Ecto neural progenitor cell (in vitro differentiated cells): Measurements from ENCODE around the gene PDLIM4.

ENCODE experiments used
- DNase-seq: peaks from one replicate; pipeline ENCODE4 v3.0.0-alpha.2; 2018; ENCODE audit warnings: low spot score

PDLIM4 gene

DNA sequence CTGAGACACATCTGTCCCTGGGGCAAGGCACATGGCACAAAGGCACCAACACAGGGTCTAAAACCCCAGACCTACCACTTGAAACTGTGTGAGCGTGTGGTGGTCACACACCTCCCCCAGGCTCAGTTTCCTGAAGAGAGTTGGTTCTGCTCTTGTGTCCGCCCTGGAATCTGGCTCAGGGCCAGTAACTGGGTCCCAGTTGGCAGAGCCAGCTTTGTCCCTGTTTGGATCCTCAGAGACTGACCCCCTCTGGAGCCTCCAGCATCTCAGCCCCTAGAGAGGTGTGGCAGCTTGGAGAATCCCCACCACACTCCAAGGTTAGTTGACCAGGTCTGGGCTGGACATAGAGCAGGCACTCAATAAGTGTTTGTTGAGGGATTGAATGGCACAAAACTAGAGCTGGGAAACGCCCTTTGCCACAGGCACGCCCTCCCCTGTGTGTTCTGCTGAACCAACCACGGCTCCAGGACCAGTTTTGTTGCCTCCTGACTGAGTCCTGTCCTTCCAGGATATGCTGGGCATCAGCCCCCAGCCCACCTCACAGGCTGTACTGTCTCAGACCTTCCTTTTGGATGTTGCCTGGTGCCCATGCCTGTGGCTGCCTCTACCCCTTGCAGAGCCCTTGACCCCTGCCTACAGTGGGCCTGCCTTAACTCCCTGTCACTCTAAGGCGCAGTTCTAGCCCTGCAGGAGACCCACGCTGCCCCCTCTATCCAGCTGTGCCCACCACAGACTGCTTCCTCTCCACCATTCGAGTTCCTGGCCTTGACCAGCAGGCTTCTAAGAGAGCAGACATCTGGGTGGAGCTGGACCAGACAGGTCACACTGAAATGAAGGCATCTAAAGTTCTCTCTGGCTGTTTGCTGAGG is 3.8 kb upstream of the PDLIM4 start:
- DNase-seq = no peak

DNA sequence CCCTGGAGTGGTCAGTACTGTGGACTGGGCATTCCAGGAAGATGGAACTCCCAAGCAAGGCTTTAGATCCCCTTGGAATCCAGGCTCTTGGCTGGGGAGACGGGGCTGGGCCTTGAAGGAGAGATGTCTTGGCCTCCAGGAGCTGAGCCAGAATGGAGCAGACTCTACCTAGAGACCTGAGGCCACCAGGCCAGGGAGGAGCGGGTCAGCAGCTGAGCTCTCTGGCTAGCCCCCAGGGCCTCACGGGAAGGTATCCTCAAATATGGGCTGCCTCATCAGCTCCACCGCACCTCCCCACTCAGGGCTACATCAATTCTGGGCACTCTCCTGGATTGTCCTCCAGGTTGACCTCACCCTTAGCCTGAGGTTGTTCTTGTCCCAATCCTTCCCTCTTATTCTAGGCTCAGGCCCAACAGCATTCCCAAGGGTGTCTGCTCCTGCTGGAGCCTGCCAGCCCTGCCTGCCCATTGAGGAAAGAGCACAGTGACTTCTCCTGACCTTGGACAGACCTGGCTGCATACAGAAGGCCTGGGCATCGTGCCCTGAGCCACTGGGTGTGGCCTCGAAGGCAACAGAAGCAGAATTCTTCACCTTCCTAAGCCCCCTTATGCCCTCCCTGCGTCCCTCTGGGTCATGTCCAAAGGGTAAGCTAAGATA is 3.0 kb upstream of the PDLIM4 start:
- peak; percentile 39 for DNase-seq

DNA sequence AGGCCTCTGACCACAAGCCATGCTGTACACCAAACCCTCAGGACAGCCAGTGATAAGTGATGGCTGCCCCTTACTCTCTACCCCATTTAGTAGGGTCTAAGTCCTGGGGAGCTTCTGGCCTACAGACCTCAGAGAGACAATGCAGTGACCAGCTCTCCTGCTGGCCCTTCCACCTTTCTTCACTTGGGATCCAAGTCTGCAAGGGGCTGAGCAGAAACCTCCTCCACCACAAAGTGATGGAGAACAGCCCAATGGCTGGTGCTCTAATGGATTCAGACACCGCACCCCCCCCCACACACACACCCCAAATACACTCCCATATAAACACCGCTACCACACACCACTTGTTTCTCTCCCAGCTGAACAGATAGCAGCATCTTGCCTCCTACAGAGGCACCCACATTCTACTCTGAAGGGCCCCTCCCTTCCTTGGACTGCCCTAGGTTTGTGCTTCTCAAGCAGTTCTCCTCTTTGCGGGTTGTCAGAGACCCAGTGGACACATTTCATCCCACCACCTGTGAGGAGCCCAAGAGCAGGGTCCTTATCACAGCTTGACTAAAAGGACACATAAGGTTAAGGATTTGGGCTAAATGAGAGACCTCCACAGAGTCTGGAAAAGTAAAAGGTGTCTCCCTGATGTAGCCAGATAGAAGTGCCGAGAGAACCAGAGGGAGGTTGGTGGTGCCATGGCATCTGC is 1.3 kb upstream of the PDLIM4 start:
- DNase-seq = peak; percentile 14

DNA sequence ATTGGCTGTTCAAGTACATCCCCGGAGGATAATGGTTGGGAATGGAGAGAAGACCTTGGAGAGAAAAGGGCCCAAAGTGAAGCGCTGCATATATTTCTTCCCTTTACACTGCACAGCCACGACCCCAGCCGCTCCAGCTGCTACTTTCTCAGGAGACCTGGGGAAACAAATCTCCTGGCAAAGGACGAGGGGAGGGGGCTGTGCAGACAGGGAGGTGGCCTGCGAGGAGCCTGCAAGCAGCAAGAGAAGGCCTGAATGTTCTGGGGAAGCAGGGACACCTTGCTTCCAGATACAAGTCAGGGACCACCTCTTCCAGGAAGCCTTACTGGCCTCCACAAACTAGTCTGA is 739 bp upstream of the PDLIM4 start:
- DNase-seq = no peak

DNA sequence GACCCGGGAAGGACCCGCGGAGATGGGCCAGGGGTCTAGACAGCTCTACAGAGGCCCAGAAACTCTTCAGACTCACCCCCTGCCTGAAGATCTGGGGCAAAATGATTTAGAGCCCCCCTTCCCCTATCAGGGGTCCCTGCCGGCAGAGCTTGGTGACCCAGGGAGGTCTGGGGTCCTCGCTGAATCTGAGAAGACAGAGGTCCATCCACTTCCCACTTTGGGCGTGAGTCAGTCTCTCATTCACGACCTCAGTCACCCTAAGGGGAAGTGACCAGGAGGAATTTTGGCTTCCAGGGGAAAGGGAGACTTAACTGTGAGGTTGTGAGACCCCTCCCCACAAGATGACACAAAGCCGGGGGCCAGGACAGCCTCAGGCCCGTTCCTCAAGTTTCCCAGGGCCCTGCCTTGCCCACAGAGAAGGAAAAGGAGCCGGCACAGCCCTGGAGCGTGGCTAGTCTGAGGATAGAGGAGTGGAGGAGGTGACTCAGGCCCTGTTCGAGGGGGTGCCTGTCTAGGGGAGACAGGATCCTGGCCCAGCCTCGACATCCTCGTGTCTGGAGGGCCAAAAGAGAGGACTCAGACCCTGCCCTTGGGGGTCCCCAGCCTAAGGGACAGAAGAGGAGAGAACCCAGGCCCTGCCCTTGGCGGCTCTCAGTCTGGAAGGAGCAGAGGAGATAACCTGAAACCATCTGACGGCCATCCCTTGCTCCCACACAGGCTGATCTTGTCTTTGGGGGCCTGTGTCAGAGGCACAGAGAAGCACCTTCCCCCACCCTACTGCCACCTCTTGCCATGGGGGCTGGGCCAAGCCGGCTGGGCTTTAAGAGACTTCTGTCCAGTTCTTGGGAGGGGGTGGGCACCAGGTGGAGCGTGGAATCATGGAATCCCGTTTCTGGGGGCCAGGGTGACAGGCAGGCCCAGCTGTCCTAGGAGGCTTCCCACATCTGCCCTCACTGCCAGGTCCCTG is 889 bp downstream of the PDLIM4 start:
- DNase-seq = peak; percentile 56

DNA sequence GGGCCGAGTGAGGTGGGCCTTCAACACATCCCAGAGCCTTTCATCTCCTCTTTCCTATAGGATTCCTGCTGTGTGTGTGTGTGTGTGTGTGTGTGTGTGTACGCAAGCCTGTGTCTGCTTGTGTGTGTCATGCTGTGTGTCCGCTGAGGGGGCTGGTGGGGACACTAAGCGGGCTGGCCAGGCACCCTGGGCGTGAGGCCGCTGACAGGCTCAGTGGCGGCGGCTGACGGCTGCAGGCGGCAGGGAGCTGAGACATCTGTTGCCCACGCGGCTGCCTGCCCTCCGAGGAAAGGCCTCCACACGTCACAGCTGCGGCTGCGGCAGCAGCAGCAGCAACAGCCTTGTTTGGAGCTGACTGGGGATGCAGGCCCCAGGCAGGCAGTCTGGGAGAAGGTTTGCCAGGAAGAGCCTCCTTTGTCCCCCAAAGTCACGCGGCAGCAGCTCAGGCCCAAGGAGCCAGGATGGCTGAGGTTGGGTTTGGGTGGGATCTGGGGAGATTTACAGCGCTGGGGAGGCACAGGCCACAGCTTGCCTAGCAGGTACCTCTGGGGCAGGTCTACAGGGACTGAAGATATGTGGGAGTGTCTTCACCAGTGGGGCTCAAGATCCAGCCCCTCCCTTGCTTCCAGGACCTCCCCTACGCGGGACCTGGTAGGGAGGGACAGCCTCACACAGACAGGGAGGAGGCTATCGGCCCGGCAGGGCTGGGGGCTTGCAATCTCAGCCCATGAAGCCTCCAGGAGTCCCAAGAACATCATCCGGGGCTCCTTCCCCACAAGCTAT is 1.8 kb downstream of the PDLIM4 start:
- DNase-seq = peak; percentile 70

DNA sequence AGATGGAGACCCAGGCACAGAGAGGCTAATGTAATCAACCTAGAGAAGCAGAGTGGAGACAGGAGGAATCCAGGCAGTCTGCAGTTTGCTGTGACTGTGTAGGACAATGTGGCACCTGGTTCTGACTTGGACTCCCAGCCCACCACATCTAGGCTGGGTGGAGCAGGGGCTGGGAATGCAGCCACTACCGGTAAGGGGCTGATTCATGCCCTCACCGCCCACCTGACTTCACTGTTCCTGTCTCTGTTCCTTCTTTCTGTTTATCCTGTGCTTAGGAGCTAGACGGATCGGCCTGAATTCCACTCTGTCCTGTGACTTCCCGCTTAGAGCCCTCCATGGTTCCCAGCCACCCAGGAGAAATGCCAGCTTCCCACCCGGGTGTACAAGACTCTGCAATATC is 2.6 kb downstream of the PDLIM4 start:
- DNase-seq = peak; percentile 29

DNA sequence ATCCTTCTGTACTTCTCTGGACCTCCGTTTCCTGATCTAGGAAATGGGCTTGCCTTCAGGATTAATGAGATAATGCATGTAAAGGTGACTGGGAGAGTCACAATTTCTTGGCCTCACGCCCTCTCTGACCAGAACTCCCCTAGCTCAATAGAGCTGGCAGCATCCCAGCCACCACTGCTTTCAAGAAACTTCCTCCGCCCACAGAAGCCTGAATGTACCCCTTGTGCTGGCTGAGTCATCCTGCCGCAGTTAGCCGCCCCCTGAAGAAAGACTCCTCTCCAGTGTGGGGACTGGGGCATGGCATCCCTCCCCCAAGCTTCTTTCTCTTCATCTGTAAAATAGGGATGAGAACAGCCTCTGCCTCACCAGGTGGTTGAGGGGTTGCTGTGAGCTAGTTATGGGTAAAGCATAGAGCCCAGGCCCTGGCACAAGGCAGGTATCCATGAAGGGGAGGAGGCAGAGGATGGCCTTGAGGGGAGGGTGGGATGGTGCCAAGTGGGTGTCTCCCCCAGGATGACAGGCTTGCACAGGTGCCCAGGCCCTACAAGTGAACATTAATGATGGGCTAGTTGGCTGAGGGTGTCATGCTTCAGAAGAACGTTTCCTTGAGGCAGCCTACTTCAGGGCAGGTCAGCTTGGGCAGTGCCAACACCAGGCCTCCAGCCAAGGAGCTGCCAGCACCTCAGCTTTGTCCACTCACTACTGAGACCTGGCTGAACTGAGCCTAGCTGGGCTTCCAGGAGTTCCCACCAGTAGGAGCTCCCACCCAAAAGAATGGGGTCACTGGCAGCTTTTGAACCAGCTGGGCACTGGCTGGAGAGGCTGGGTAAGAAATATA is 3.4 kb downstream of the PDLIM4 start:
- DNase-seq = peak; percentile 20

DNA sequence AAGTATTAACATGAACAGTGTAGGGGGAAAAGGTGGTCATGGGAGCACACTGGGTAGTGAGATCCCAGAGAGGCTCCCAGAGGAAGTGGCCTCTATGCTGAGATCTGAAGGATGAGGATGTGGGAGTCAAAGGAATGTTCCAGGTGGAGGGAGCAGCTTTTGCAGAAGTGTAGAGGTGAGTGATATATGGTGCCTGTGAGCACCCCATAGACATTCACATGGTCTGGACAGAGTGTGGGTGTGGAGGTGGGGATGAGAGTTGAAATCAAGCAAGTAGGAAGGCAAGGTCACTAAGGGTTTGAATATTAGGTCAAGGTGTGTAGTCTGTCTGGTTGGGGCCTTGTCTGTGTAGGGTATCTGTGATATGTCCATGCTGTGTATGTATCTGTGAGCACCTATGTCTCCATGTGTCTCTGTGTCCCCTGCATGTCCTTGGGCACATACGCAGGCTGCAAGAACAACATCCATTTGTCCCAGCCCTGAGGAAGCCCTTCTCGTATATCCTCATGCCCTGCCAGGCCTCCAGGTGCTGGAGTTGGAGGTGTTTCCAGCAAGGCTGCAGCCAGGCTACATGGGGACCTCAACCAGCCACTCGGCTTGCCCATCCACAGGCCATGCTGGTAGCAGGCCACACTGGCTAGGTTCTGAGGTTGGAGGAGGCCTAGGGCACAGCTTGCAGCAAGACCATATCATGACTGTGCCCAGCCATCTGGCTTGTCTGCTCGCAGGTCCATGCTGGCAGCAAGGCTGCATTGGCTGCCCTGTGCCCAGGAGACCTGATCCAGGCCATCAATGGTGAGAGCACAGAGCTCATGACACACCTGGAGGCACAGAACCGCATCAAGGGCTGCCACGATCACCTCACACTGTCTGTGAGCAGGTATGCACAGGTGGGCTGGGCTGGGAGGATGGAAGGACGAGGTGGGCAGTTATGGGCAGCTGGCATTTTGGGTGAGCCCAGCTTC is 4.7 kb downstream of the PDLIM4 start:
- DNase-seq = no peak

DNA sequence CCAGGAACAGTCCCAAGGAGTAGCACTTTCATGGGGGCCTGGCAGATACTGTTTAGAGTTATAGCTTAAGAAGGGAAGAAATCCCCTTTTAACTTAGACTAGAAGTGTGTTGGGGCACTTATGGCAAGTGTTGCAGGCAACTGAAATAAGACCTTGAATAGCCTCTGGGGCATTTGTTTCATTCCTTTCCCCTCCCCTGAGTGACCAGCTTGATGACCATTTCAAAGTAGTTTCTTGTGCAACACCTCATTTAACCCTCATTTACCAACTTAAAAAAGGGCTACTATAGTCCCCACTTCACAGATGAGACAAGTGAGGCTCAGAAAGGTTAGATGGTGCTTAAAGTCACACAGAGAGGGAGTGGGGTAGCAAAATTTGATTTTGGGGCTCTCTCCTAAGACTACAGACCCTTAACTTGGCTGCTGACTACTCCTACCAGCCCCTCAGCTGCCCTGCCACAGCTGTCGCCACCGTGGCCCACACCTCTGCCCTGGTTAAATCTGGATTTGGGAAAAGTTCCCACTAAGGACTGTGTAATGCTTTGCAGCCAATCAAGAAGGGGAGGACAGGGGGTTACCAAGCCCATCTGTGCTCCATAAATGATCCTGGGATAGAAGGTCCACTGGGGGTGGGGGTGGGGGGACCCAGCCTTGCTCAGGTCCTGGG is 5.5 kb downstream of the PDLIM4 start:
- DNase-seq = no peak

DNA sequence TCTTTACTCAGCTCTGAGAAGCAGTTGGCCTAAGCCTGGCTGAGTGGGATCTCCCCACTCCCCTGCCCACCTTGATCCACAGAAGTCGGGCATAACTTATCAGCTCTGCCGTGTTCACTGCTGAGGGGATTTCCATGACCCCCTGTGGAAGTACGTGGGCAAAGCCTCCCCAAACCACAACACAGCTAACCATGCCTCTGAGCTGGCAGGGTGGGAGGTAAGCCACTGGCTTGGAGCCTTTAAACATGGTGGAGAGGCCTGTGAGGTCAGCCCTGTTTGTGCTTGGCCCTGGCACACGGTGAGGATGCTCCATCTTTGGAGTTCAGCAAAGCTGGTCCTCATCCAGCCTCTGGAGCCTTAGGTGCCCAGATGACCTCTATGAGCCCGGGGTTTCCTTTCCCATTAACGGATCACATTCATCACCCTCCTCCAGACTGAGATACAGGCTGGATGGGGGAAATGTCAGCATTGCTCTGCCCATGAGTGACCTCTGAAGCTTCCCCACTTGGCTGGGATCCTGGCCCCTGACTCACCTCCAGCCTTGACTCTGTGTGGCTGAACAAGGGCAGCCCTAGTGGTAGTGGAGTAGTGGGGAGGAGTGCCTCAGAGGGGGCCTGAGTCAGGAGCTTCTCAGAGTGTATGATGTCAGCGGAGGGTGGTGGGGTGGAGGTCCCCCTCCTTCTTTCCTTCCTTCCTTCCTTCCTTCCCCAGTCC is 6.2 kb downstream of the PDLIM4 start:
- peak; percentile 38 for DNase-seq

DNA sequence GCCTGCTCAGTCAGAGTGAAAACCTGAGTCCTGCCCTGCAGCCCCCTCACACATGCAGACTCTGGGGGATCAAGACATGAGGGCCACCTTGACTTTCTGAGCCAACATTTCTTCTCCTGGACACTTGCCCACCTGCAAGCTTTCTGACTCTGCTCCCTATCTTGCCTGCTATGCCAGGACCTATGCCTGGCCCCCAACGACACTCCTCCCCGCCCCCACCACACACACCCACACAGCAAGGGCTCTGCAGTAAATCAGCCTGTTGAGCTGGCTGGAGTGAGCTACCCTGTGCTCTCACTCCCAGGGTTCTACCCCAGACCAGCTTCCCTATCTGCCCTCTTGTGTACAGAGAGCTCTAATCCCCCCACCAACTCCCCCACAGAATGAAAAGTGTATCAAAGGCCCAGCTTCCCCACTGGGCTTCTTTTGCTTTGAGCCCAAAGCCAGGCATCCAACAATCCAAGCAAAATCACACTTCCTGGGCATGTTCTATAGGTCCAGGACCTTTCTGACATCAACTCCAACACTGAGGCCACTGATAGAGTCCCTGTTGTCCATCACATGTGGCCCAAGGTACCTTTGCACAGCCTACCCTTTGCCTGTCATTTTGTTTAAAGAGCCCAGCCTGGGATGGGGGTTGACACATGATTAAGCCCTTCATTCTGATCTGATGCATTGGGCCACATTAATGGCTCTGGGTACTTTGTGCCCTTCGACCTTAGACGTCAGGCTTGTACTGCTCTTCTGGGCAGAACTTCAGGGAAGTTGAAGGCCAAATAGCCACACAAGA is 7.2 kb downstream of the PDLIM4 start:
- DNase-seq = no peak

DNA sequence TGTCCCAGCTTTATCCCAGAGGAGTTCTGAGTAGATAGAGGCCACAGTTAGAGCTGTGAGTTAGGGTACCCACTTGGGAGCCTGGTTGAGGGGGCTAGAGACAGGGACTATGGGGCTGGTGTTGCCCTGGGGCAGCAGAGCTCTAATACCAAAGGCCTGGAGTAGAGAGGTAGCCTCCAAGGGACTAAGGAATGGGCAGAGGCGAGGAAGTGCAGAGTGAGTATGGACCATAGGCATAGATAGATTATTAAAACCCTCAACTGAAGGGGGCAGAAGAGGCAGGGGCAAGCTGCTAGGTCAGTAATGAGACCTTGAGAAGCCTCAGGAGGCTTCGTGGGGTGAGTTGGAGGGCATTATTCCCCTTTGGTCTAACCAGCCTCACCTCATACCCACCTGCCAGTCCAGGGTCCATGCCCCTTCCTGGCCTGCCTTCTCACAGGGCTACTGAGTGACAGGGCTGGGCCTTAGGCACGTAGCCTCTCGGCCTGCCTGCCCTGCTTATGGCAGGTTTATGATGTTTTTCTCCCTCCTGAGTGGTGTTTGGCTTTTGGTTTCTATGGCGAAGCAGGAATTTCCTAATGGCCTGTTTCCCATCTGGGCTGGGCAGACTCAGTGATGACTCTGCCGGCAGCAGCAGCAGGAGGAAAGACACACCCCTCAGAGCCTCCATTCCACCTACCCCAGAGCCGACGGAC is 8.0 kb downstream of the PDLIM4 start:
- DNase-seq = peak; percentile 42

DNA sequence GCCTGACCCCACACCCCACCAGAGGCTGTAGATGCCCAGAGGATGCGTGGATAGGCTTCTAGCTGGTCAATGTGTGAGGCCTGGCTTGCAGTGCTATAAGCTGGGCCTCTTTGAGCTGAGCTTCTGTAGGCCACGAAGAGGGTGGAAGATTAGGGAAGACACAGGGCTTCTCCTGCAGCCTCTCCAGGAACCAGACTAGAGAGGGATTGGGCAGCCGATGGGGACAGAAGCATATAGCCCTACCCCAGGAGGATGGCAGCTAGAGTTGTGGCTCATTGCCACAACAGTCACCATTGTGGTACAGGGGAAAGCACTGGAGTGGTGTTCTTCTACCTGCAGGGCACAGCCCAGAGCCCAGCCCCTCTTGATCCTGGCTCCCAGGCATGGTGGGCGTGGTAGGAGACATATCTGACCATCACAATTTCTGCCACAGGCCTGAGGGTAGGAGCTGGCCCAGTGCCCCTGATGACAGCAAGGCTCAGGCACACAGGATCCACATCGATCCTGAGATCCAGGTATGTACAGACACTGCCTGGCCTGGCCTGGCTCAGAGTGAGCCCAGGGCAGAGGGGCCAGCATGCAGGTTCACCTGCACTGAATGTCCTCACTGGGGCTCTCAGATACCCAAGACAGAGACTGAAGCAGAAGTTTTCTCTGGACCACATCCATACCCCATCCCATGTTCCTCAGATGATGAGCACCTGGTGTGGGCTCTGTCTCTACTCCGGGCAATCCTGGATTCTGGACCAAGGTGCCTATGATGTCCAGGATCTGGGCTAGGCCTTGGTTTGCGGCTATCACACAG is 8.7 kb downstream of the PDLIM4 start:
- peak; percentile 29 for DNase-seq

DNA sequence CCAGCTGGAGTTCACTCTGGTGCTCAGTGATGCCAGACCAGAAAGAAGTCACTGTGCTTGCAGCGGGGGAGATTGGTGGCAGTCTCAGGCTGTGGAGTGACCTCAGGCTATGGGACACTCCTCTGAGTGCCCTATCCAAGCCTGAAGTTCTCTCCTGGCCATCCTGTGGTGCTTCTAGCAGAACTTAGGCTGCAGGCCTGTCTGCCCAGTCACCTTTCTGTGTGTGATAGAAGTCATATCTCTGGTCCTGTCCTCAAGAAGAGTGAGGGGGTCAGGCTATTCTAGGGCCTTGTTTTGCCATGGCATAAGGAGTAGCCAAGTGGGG is 9.3 kb downstream of the PDLIM4 start:
- DNase-seq = no peak
